HG02798 (cell line): ENCODE data around the gene SFXN3.

ENCODE experiments used
- ATAC-seq: cut with Tn5 transposase; IDR thresholded peaks from one replicate; pipeline ENCODE4 v1.9.1; 2021; ENCODE audit warnings: mild to moderate bottlenecking; ENCODE audit not compliant: unreplicated experiment, poor library complexity

Gene SFXN3, protein sequence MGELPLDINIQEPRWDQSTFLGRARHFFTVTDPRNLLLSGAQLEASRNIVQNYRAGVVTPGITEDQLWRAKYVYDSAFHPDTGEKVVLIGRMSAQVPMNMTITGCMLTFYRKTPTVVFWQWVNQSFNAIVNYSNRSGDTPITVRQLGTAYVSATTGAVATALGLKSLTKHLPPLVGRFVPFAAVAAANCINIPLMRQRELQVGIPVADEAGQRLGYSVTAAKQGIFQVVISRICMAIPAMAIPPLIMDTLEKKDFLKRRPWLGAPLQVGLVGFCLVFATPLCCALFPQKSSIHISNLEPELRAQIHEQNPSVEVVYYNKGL

GRCh38 chr10:101031128-101031795, at the start of gene SFXN3, which contains the start of gene PDZD7:
Gene SFXN3 (plus strand): TSS chr10:101031234. CDS start chr10:101034695, 3,461 bp downstream.
Gene PDZD7 (minus strand): TSS chr10:101031129. CDS start chr10:101030219, 910 bp downstream.
- ATAC-seq: peak; percentile 94

- ATAC-seq: no peak
These were observed 47.9 kb upstream of the SFXN3 start for GRCh38 chr10:100982916-100983830.

DNA sequence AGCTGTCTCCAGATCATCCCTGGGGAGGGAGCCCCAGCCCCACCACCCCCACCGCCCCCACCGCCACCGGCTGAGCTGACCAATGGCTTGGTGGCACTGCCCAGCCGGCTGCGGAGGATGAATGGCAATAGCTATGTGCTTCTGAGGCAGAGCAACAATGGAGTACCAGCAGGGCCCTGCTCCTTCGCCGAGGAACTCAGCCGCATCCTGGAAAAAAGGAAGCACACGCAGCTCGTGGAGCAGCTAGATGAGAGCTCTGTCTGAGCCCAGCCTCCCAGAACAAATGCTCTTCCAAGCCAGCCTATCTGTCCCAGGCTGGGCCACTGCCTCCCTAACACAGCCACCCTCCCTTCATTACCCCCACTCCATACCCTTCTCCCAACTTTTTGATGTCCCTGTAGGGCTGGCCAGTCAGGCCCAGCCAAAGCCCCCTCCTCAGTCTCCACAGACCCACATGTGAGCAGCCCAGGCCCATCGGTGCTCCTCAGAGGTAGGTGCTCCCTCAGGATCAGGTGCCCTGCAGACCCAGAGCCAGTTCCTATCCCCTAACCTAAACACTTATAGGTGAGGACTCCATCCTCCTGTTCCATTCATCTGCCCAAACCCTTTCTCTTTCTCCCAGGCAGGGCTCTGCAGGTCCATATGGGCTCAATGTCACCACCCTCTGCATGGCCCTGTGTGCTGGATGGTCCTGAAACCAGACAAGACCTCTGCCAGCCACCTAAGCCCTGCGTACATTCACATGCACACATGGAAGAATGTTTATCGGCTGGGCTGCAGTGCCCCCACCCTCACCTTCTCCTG, 47.0 kb upstream of the SFXN3 start:
- no peak for ATAC-seq

- ATAC-seq: no peak
These were observed 46.3 kb upstream of the SFXN3 start for GRCh38 chr10:100984672-100985177.

DNA sequence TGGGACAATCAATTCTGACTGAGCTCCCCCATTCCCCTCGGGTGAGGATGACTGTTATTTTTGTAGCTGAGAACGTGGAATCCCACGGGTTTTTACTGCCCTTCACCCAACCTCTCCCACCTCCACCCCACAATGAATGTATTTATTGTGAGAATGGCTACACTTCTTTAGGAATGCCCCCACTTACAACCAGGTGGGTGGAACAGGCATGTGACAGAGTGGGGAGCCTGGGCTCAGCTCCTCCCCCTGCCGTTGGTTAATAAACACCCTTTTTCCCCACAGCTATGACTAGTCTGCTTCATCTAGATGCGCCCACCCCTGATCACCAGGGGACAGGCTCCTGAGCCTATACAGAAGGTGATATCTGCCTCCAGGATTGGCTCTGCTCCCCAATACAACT, 45.7 kb upstream of the SFXN3 start:
- no peak for ATAC-seq

DNA sequence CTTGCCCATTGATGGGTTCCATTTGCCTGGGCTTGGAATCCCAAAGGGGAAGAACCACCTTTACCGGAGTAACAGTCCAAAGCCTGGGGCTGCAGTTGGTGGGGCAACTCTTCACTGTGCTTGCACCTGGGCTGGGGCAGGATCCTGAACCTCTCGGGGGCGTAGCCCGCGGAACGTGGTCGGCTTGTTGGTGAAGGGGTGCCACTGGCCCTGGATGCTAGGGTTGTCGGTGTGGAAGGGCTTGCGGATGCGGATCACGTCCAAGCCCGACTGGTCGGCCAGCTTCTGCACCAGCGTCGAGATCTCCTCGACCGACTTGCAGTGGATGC, 44.4 kb upstream of the SFXN3 start:
- ATAC-seq: no peak

GRCh38 chr10:100986952-100987684, 43.9 kb upstream of the SFXN3 start, which contains the start of the genes MRPL43 and TWNK:
Gene MRPL43 (minus strand): TSS chr10:100987497. CDS start chr10:100987443, 54 bp downstream.
Gene TWNK (plus strand): TSS chr10:100987543. CDS start chr10:100988211, 668 bp downstream.
- ATAC-seq: peak; percentile 85

DNA sequence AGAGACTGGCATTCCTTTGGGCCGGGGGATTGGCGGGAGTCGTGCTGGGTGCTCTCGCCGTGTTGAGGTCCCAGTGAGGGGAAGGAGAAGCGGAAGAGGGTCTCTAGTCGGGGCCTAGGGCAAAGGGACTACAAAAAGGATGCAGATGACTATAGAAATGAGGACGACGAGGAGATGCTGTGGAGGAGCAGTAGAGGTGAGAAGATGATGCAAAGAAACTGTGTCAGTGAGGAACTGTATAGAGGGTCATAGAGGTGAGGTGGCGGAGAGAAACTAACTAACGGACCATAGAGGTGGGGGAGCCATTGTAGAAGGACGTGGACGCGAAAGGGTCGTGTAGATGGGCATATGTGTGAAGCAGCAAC, 43.4 kb upstream of the SFXN3 start:
- peak; percentile 8 for ATAC-seq

DNA sequence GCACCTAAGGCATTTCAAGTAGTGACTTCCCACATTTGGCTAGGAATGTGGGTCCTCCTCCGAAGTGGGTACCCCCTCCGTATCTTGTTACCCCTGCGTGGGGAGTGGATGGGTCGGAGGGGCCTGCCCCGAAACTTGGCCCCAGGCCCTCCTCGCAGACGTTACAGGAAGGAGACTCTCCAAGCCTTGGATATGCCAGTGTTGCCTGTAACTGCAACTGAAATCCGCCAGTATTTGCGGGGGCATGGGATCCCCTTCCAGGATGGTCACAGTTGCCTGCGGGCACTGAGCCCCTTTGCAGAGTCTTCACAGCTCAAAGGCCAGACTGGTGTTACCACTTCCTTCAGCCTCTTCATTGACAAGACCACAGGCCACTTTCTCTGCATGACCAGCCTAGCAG, 42.9 kb upstream of the SFXN3 start:
- ATAC-seq: no peak

- ATAC-seq: no peak
These were observed 41.9 kb upstream of the SFXN3 start for GRCh38 chr10:100989088-100989487.

GRCh38 chr10:100993986-100994708, 36.9 kb upstream of the SFXN3 start:
- ATAC-seq: no peak

DNA sequence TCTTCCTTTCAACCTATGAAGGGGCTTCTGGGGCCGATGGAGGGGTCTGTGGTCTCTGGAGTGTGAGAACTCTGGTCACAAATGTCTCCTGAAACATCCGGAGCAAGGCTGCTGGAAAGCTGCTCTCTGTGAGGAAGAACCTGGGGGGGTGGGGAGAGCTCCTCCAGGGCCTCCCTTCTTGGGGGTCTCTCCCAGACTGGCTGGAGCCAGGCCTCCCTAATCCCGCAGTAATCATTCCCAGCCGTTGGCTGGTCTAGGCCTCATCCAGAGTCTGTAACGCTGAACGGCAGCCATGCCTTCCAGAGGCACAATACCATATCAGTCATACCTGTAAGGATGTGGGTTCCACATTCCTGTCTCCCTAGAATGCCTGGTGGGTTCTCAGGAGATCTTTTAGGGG, 35.9 kb upstream of the SFXN3 start:
- no peak for ATAC-seq

DNA sequence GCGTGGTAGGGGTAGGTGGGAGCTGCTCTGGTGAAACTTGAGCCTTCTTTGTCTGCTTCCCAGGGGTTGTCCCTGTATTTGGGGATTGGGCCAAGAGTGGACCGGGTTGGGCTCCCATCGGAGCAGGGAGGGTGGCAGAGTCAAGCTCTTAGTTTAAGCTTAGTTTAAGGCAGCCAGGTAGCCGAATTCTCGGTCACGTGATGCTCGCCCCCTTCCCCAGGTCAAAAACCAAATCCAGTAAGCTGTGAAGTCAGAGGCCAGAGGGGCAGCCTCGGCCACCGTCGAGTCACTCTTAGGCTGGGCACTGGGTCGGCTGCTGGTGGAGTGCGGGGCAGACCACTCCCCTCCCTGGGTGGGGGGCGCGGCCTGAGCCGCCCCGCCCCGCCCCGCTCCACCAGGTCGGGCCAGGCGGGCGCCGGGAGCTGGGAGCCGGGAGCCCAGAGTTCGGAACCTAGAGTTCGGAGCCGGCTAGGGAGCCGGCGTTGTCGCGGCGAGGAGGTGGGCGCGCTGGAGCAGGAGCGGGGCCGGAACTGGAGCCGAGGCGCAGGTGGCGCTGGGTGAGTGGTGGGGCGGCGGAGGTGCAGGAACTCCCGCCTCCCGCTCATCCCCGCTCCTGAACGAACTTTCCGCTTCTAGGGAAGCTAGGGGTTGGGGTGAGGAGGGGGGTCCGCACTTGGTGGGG, 34.2 kb upstream of the SFXN3 start:
- no peak for ATAC-seq

- ATAC-seq: peak; percentile 34
These were observed 33.5 kb upstream of the SFXN3 start for GRCh38 chr10:100997360-100998182.

- ATAC-seq: peak; percentile 25
These were observed 32.6 kb upstream of the SFXN3 start for GRCh38 chr10:100998183-100998990.
